Middle frontal gyrus (tissue), 1 donor: ENCODE measurements around the gene DOC2A.

Experiments
- DNase-seq: peaks from one replicate; pipeline ENCODE4 v3.0.0-alpha.2; 2015; ENCODE audit warnings: low spot score; ENCODE audit errors: extremely low spot score

The DOC2A gene

DNA sequence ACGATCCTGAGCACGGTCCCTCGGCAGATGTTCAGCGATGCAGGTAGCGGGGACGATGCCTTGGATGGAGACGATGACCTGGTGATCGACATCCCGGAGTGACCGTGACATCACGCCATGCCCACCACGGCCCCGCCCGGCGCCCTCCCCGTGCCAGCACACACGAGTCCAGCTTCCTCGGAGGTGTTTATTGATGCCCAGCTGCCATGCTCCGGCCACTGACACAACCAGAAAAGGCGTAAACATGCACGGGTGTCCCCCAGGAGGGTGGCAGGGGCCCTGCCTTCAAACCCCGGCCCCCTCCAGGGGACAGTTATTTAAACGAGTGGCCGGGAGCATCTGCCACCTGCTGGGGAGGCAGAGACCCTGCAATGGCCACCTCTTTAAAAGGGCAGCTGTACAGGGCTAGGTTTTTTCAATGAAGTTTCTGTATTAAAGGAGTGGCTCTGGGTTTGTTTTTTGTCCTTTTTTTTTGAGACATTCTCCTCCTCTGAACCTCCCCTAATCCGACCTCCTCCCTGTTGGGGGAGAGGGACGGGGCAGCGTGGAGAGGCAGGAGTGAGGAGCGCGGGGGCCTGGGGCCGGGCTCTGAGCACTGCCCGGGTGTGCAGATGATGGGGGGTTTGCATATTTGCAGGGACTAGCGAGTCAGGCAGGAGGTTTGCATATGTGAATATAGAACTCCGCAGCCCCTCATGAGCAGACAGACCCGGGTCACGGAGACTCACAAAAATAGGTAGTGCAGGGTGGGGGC is 5.3 kb downstream of the DOC2A start:
- no peak for DNase-seq

DNA sequence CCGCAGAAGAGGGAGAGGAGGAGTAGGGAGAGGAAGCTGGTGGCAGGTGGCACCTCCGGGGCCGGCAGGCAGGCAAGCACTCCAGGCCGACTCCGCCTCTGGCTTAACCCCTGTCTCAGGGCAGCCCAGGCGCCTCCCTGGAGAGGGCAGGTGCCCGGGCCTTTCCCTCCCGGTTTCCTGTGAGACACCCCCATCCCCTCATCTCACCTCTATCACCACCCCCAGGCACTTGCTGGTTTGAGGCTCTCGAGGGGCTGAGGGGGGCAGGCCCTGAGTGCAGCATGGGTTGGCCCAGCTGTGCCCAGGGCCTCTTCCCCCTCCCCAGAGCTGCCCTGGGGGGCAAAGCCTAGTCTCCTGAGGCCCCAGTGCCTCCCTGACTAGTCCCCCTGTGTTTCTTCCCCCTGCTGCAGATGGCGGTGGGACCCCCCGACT is 6.0 kb downstream of the DOC2A start:
- DNase-seq = no peak

DNA sequence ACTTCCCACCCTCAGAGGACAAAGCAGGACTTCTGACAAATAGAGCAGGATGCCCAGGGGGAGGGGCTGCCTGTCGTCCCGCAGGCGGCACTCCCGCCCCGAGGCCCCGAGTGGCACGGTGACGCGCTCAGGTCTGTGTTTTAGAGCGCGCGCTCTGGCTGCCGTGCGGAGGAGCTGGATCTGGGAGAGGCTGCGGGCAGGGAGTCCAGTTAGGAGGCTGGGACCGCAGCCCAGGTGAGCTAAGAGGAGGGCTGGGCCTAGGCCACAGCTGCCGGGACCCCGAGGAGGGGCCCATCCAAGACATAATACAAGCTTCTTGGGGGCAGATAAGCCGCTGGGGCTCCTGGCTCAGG is 6.4 kb downstream of the DOC2A start:
- no peak for DNase-seq

DNA sequence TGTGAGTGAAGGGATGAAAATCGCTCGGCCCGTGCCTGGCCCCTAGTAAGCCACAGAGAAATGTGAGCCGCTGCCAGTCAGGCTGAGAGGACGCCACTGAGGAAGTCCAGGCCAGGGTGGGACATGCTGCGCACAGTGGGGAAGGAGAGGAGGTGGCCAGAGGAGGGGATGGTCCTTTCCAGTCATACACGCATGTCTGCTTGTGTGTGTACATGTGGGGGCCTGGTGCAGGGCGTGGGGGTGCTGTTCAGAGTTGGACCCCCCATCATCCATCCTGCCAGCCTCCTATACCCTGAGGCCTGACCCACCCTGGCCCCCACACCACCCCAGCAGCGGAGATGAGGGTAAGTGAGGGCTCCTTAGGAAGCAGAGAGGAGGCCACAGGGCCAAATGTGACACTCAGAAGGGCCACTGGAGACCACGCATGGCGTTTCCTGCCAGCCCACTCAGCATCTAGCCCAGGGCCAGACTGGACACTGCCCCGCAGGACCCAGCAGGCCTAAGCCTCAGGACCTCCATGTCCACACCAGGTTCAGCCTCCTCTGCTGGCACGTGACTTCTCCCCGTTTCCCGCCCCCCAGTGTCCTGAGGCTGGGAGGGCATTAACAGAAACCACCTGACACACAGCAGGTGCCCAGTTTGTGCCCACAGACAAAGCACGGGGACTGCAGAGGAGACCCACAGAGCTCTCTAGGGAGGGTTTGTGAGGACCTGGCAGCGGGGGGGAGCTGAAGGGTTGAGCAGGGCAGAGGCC is 7.0 kb downstream of the DOC2A start:
- no peak for DNase-seq

DNA sequence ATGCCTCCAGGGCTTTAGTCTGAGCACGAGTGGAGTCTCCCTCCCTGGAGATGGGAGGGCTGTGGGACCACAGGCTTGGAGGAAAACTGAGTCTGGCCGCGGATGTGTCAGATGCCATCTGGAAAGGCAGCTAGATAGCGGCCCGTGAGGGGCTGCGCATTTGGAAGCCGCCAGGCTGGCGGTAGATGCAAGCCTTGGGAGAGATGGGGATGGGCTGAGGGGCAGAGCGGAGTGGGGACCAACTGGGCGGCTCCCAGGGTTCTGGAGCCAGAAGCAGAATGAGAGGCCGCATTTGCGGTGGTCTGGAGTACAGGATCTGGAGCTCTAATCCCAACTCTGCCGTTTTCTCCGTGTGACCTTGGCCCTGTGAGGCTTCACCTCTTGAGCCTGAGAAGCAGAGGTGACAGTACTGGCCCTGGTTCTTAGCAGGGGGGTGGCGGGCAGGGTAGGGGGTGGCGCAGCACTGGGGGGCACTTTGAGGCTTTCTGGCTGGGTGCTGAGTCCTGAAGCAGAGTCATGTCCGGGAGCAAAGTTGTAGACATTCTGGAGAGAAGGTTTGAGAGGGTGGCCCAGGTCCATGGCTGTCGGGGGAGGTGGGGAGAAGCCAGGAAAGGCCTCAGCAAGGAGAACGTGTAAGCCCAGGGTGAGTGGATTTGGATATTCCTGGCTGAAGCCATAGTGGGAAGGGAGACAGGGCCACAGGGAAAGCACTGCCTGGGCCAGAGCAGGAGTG is 8.0 kb downstream of the DOC2A start:
- no peak for DNase-seq

DNA sequence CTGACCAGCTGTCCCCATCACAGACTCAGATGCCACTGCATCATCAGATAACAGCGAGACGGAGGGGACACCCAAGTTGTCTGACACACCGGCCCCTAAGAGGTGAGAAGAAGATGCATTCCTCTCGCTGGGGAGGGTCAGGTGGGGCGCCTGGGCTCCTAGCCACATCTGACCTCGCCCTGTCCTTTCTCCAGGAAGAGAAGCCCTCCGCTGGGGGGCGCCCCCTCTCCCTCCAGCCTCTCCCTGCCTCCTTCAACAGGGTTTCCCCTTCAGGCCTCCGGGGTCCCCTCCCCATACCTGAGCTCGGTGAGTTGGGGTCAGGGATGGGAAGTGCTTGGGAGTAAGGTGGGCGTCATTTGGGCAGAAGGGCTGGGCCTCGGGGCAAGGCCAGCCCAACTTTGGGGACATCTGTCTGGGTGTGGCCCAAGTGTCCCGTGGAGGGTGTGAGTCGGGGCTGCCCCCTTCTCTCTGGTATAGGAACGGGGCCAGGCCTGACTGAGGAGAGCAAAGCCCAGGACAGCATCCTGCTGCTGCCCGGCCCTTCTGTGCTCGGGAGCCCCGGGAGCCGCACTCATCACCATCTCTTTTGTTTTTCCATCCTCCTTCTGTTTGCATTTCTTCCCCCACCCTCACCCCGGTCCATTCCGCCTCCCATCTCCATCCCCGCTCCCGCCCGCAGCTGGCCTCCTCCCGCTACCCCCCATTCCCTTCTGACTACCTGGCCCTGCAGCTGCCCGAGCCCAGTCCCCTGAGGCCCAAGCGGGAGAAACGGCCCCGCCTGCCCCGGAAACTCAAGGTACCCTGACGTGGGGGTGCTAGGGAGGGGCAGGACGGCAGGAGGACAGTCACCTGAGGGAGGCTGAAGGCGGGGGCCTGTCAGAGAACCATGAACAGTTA is 9.8 kb downstream of the DOC2A start:
- DNase-seq = no peak

DNA sequence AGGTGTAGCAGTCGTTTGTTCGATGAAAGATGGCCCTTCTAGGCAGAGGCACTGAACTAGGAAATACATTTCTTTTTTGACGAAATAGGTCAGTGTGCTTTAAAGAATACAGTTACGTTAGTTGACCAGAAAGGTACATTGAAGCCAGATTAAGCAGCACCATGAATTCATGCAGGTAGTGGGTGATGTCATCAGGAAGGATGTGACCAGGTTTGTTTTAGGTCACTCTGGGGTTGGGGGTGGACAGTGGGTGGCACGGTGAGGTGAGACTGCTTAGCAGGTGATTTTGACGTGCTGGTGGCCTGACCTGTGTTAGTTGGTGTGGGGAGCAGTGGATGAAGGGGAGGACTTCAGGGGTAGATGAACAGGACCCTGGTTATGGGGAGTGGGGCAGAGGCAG is 11.2 kb downstream of the DOC2A start:
- DNase-seq = no peak

DNA sequence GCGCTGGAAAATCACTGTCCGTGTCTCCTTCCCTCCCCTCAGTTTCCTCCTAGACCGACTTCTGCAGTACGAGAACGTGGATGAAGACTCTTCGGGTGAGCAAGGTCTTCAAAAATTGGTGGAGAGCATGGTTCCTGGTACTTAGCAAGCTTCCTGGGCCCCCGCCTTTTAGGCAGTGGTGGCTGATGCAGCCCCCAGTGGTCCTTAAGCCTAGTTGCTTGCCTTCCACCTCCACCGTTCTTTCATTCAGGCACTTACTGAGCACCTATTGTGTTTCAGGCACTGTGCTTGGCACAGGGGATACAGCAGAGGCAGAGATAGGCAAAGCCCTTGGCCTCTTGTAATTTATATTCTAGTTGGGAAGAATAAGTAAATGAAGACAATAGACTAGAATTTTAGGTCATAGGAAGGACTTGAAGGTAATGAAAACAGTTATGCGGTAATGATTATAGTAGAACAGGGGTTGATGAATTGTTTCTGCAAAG is 14.0 kb downstream of the DOC2A start:
- no peak for DNase-seq

DNA sequence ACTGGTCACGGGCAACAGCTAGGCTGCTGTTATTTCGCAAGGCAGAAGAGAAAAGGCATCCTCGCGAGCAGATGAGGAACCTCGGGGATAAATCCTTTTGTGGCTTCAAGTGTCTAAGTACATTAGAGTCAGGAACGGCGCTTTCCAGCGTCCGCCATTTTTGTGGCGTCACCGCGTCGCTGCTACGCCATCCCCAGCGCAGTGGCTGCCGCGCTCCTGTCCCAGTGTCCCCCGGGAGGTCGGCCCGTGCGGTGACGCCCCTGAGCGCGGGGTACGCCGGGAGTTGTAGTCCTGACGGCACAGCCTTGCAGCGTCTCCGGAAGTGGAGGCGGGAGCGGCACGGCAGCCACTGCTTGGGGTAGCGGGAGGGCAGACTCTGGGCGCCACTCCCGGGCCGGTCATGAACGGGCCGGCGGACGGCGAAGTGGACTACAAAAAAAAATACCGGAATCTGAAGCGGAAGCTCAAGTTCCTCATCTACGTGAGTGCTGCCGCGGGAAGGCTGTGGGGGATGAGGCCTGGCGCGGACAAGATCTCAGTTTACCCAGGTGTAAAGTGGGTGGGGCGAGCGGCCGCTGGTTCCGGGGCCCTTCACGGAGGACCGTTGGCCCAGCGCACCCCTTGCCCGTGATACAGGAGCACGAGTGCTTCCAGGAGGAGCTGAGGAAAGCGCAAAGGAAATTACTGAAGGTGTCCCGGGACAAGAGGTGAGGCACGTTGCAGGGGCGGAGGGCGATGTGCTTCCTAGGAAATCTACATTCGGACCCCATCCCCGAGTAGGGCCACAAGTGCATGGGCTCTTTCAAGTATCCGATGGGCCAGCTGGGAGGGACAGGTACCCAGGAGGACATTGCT is 14.7 kb downstream of the DOC2A start, which contains the start of gene INO80E:
TSS of gene INO80E (plus strand) at position 331 of the 855 bp plus-strand sequence. CDS start at position 401, 70 bp downstream.
- peak; percentile 99 for DNase-seq

DNA sequence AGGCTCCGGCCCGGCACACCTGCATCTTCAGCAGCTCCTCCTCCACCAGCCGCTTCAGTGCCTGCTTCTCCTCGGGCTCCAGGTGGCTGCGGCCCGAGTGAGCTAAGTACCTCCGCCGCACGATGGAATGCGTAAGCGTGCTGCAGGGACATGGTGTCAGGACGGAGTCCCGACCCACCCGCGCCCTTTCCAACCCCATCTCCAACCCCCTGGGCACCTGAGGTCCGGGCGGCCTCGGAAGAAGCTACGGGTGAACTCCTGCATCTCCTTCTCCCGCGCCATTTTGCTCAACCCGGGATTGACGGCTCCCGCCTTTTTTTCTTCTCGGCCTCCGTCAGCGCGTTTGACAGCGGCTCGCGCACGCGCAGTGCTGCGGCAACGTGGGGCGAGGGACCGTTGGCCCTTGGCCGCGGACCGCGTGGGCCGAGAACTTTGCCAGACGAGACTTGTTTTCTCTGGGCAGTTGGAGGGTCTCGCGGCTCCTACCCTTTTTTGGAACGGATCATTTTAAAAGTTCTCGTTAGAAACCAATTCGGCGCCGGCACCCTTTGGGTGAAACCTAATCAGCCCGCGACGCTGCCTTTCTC is 15.4 kb downstream of the DOC2A start, which contains the start of gene HIRIP3:
TSS of gene HIRIP3 (minus strand) at position 294 of the 587 bp plus-strand sequence. CDS start at position 282, 12 bp downstream.
- DNase-seq = peak; percentile 84

DNA sequence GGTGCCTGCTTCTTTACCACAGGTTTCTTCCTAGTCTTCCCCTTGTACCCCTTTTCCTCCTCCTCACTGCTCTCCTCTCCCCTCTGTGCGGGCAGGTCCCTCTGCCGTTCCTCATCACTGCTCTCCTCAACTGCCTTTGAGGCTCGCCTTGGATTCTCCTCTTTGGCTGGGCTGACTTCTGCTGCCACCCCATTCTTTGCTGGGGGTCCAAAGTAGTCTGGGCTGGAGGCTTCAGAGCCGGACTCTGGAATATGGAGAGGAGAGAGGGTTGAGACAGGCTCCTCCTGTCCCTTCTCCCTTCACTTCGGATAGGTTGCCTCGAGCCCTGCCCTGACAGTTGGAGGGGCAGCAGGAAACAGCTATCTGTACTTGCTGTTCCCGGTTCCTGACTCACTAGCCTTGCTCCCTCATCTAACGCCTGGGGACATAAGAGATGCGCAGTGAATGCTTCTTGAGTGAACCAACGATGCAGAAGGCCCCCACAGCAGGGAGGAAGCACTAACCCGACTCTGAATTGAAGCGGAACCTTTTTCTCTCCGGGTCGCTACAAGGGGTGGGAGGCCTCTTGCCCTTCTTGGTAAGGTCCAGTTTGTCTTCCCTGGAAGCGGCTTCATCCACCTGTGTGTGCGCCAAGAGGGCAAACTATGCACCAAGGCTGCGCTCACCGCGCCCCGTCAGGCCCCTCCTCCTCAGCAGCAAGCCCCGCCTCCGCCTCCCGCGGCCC is 16.1 kb downstream of the DOC2A start:
- no peak for DNase-seq

DNA sequence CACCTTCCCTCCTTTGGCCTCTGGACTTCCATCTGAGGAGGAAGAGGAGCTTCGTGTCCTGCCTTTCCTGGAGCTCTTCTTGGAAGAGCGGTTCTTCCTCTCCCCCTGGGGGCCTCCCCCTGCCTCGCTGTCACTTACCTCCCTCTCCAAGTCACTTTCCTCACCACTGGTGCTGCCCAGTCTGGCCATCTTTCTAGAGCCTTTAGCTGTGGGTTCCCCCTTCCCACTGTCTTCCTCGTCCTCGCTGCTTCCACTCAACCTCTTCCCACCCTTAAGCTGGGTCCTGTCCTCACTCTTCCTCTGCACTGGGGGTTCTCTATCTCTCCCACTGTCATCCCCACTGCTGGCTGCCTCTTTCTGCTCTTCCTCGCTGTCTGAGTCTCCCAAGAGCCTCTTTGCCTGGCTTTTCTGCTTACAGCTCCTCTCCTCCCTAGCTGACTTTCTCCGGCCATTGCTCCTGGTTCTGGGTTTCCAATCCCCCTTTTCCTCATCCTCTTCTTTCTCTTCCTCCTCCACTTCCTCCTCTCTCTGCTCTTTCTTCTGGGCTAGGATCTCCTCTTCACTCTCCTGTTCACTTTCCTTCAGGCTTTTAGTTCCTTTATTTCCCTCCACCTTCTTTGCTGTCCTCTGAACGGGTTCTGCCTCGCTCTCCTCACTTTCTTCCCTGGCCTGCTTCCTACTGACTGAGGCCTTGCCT is 16.8 kb downstream of the DOC2A start:
- DNase-seq = no peak

DNA sequence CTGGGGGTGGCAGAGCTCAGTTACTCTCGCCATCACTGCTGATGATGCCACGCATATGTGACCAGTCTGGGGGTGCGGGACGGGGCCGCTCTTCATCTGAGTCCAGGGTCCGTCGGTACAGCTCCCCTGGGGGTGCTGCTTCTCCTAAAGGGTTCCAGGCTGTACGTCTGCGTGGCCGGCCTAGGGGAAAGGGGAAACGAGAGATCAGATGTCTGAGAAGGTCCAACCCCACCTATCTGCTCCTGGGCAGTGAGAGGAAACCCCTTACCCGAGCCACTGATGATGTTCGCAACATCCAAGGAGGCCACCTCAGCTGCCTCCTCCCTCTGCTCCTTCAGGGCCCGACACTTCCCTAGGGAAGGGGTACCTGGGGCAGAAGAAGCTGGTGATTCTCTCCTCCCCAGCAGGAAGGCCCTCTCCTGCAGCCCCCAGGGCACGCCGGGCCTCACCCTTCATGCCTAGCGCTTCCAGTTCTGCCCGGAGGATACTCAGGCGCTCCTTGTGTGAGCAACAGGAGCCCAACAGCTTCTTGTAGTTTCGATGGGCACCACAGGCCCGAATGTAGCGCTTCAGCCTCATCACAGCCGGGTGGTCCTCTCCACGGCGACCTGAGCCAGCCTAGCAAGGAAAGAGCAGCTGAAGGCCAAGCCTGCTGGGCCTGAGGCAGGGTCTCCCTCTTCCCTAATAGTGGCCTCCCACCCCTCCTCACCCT is 17.5 kb downstream of the DOC2A start:
- DNase-seq = no peak

DNA sequence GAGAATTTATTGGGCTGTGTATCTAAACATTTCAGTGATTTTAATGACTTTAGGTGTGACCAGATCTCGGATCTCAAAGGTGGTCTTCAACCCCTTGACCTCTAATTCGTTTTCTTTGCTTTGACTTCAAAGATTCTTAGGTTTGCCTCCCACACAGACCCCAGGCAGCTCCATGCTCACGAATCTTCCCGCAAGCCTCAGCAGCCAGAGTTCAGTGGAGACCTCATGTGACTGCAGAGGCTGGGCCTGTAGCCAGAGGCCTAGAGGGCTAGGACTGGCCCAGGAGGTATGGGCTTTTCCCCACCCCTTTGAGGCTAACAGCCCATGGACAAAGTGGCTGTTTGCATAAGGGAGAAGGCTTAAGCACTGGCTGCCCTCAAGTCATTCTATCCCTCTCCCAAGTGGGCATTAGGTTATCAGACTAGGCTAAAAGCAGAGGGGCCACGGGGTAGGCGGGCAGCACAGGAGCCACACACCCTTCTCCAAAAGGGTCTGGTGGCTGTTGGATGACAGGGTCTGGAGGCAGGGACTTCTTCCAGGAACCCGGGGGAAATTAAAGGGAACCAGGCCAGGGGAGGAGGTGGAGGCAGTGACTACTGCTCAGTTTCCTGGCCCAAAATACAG is 18.4 kb downstream of the DOC2A start:
- no peak for DNase-seq

DNA sequence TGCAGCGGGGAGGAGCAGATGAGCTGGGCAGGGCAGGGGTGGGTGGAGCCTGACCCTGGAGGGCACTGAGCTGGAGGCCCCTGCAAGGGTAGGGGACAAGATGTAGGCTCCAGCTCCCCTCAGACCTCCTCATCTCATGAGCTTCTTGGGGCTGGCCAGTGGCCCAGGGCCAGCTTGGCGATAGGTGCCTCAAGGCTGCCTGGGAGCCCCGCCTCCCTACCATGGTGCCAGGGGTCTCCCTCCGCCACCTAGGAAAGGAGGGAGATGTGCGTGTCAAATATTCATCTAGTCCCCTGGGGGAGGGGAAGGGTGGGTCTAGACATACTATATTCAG is 19.3 kb downstream of the DOC2A start:
- DNase-seq = no peak

DNA sequence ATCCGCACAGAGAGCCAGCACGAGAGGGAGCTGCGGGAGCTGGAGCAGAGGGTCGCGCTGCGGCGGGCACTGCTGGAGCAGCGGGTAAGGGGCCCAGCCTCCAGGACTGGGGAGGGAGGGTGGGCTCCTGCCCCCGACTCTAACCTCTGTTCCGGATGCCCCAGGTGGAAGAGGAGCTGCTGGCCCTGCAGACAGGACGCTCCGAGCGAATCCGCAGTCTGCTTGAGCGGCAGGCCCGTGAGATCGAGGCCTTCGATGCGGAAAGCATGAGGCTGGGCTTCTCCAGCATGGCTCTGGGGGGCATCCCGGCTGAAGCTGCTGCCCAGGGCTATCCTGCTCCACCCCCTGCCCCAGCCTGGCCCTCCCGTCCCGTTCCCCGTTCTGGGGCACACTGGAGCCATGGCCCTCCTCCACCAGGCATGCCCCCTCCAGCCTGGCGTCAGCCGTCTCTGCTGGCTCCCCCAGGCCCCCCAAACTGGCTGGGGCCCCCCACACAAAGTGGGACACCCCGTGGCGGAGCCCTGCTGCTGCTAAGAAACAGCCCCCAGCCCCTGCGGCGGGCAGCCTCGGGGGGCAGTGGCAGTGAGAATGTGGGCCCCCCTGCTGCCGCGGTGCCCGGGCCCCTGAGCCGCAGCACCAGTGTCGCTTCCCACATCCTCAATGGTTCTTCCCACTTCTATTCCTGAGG is 19.8 kb downstream of the DOC2A start:
- no peak for DNase-seq

DNA sequence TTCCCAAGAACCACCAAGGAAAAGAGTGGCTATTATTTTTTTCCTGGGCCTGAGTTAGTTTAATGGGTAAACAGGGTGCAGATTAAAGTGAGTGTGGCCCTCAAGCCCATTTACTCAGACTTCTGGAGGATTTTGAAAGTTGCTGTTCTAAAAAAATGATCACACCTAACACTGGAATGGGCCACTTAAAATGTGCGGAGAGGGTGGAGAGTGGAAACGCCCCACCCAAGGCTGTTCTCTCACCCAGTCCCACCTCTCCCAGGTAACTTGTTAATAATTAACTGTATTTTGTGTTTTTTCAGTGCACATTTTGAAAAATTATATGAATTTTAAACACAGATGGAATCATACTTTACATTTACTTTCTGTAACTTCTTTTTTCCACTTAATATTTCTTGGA is 20.8 kb downstream of the DOC2A start:
- DNase-seq = no peak
